IMR-90 (cell line): ENCODE data around the gene BCL2.

Experiments
- CTCF ChIP-seq: conservative IDR thresholded peaks from 2 replicates; pipeline ENCODE4 v1.5.1; 2012; ENCODE audit warnings: mild to moderate bottlenecking, low read depth, low read length, improper control_type of control experiment
- MAFK ChIP-seq: IDR thresholded peaks from 2 replicates; pipeline ENCODE4 v1.6.1; 2012; ENCODE audit warnings: low read depth, low read length, improper control_type of control experiment

- TF ChIP-seq CTCF (no peak), MAFK (no peak)
These were observed 78.3 kb downstream of the BCL2 start for GRCh38 chr18:63241317-63241712.
